GM12864 (cell line): Measurements from ENCODE around the gene CELF5.
"Not testable (repeated sequence)": the region's sequence is repeated elsewhere in the genome, so short reads cannot be mapped to it uniquely, and the experiment has no call there.

Source experiments
- DNase-seq: peaks from one replicate; pipeline ENCODE4 v3.0.0-alpha.2; 2011; ENCODE audit warnings: low read depth
- H3K4me3 ChIP-seq: 2 replicates; pipeline ENCODE4 v1.5.1; 2011; ENCODE audit warnings: mild to moderate bottlenecking, low read depth, low read length, control low read depth
- CTCF ChIP-seq: IDR thresholded peaks from 2 replicates; pipeline ENCODE4 v1.5.1; 2011; ENCODE audit warnings: low read depth, mild to moderate bottlenecking, moderate library complexity, low read length, control low read depth, inconsistent platforms; ENCODE audit errors: missing control alignments

Gene CELF5

GRCh38 chr19:3187662-3188511, 36.6 kb upstream of the CELF5 start:
- no peak for DNase-seq
- H3K4me3 ChIP-seq: peak overlapping the region; percentile 85
- TF ChIP-seq CTCF: no peak

GRCh38 chr19:3188627-3189596, 35.5 kb upstream of the CELF5 start:
- TF ChIP-seq CTCF: no peak

GRCh38 chr19:3189702-3190469, 34.6 kb upstream of the CELF5 start:
- H3K4me3 ChIP-seq: no peak overlapping the region
- no peak for TF ChIP-seq CTCF
- DNase-seq: no peak

More at GRCh38 chr19:3188627-3189596, 35.5 kb upstream of the CELF5 start:
- H3K4me3 ChIP-seq: no peak overlapping the region
- DNase-seq: no peak

GRCh38 chr19:3190470-3190770, 34.0 kb upstream of the CELF5 start:
- no peak for TF ChIP-seq CTCF
- H3K4me3 ChIP-seq: no peak overlapping the region
- DNase-seq: no peak

GRCh38 chr19:3190921-3191805, 33.3 kb upstream of the CELF5 start:
- no peak for DNase-seq
- TF ChIP-seq CTCF: no peak
- H3K4me3 ChIP-seq: no peak overlapping the region

GRCh38 chr19:3191806-3192104, 32.7 kb upstream of the CELF5 start:
- not testable (repeated sequence) for H3K4me3 ChIP-seq, DNase-seq
